HG02885 (cell line): ENCODE data around the gene GNPAT.
A peak's percentile ranks its signal among the peaks of the same experiment; 100 is the strongest.

Experiments used
- ATAC-seq: cut with Tn5 transposase; IDR thresholded peaks from one replicate; pipeline ENCODE4 v1.9.1; 2021; ENCODE audit warnings: mild to moderate bottlenecking; ENCODE audit not compliant: unreplicated experiment, poor library complexity

Gene GNPAT

GRCh38 chr1:231240531-231240882 lies 505 bp upstream of the GNPAT start:
- peak; percentile 8 for ATAC-seq

GRCh38 chr1:231241750-231242149 lies 738 bp downstream of the GNPAT start:
- ATAC-seq = no peak

- ATAC-seq = no peak
Measured at GRCh38 chr1:231242516-231243198, 1.6 kb downstream of the GNPAT start.

GRCh38 chr1:231248778-231249177 lies 7.8 kb downstream of the GNPAT start:
- ATAC-seq = no peak

GRCh38 chr1:231252336-231252735 lies 11.3 kb downstream of the GNPAT start:
- ATAC-seq = no peak

GRCh38 chr1:231260351-231260750 lies 19.3 kb downstream of the GNPAT start:
- ATAC-seq = no peak

- no peak for ATAC-seq
Measured at GRCh38 chr1:231264642-231265041, 23.6 kb downstream of the GNPAT start.

GRCh38 chr1:231265379-231265778 lies 24.4 kb downstream of the GNPAT start:
- no peak for ATAC-seq

GRCh38 chr1:231266811-231267322 lies 25.9 kb downstream of the GNPAT start:
- no peak for ATAC-seq

- no peak for ATAC-seq
Measured at GRCh38 chr1:231272173-231272572, 31.2 kb downstream of the GNPAT start.

GRCh38 chr1:231272880-231273279 lies 31.9 kb downstream of the GNPAT start:
- ATAC-seq = no peak

- ATAC-seq = no peak
Measured at GRCh38 chr1:231274119-231274825, 33.3 kb downstream of the GNPAT start.

- no peak for ATAC-seq
Measured at GRCh38 chr1:231278100-231278790, 37.2 kb downstream of the GNPAT start.

- ATAC-seq = no peak
Measured at GRCh38 chr1:231279081-231279480, 38.1 kb downstream of the GNPAT start.

- ATAC-seq = no peak
Measured at GRCh38 chr1:231279683-231280082, 38.7 kb downstream of the GNPAT start.

- no peak for ATAC-seq
Measured at GRCh38 chr1:231284441-231284840, 43.4 kb downstream of the GNPAT start.

GRCh38 chr1:231286603-231287002 lies 45.6 kb downstream of the GNPAT start:
- no peak for ATAC-seq

GRCh38 chr1:231295938-231296337 lies 54.9 kb downstream of the GNPAT start:
- ATAC-seq = no peak

GRCh38 chr1:231301990-231302389 lies 61.0 kb downstream of the GNPAT start:
- no peak for ATAC-seq

GRCh38 chr1:231310391-231310934 lies 69.5 kb downstream of the GNPAT start:
- ATAC-seq = no peak
